GM21447 (cell line): Measurements from ENCODE around the gene KCNMB2.

ENCODE experiments used
- ATAC-seq: cut with Tn5 transposase; IDR thresholded peaks from one replicate; pipeline ENCODE4 v1.9.1; 2021; ENCODE audit not compliant: unreplicated experiment

Gene KCNMB2

DNA sequence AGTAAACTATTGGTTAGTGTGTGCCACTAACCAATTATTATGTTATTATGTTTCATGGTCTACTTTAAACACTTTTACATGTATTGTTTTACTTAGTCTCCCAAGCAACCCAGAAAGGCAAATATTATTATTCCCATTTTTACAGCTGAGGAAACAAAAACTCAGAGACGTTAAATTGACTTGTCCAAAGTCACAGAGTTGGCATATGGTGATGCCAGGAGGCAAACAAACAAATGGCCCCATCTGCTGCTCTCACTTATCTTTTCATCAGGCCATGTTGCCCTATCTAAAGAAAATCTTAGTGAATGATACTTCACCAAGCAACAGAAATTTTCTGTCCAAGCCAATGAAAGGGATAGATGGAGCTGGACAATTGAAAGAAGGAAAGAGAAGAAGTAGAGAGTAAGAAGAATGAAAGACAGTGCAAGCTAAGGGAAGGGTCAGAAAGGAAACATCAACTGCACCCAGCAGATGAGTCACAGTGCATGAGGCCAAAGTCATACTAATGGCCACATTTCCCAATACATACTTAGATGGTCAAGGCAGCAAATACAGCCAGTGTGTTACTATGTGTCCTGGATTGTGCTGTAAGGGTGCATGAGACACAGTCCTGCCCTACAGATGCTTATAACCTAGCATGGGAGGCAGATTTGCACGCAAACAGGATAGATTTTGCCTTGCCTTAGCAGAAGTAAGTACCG, 266.9 kb downstream of the KCNMB2 start:
- no peak for ATAC-seq

DNA sequence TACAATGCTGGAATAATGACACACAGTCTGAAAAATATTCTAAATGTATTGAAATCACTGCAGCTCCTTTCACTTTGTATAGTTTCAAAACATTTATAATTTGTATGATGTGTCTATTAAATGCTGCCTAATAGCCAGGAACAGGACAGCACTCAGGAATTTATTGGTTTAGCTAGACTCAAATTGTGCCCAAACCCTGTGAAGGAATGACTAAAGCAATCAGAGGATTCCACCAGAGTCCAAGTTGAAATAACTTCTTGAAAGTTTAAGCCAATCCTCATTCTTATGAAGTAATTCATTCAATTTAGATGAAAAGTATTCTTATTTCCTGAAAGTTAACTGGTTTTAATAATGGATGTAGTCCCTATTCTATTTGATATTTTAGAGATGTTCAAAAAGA, 268.4 kb downstream of the KCNMB2 start:
- ATAC-seq, result no peak

- ATAC-seq, result no peak
These were observed 269.5 kb downstream of the KCNMB2 start for GRCh38 chr3:178805741-178806140.

- ATAC-seq, result no peak
These were observed 270.4 kb downstream of the KCNMB2 start for GRCh38 chr3:178806651-178807050.

DNA sequence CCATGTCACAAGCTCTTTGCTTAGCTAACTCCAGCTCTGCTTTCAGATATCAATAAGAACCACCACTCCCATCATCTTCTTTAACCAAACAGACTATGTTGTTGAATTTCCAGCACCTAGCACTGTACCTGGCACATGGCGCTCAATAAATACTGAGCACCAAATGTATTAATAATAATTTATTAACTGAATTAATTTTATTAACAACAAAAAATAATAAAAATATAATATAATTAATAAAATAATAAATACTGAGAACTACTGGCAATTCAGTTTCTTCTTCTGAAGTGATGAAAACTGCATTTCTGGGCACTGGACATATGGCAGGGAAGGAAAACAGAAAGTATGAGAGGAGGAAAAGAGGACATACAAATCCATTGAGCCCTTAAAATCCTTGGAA, 271.5 kb downstream of the KCNMB2 start:
- no peak for ATAC-seq

DNA sequence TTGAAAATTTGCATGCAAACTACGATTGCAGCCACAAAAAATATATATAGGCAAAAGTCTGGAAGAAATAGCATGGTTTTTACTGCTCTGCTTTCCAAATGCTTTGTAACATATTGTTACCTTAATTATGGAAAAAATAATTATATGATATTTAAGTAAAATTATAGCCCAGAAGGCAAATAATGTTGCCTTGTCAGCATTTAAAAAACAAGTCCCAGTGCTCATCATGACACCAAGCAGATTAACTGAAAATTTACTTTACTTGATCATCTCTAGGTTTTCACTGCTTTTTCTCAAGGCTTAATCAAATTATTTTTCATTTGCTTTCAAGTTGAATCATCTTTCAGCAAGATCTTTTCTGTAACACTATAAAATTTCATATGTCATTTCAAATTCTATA, 272.5 kb downstream of the KCNMB2 start:
- ATAC-seq, result no peak

GRCh38 chr3:178810181-178810580, 273.9 kb downstream of the KCNMB2 start:
- no peak for ATAC-seq

DNA sequence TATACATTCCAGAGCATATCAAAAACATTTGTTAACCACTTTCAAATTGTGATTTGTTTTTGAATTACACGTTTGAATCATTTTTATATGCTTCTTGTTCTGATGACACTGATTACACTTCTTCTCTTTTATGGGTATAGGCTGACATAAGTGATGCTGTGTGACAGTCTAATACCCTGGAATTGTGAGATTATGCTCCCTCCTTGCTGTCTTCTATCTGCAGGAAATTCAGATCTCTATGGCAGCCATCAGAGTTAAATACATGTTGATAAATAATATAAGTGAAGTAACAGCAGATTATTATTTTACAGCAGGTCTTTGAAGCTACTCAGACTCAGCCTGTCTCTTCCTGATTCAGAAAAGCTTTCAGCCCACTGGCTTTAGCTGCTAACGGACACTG, 286.5 kb downstream of the KCNMB2 start:
- no peak for ATAC-seq

- no peak for ATAC-seq
These were observed 286.9 kb downstream of the KCNMB2 start for GRCh38 chr3:178823150-178823549.

DNA sequence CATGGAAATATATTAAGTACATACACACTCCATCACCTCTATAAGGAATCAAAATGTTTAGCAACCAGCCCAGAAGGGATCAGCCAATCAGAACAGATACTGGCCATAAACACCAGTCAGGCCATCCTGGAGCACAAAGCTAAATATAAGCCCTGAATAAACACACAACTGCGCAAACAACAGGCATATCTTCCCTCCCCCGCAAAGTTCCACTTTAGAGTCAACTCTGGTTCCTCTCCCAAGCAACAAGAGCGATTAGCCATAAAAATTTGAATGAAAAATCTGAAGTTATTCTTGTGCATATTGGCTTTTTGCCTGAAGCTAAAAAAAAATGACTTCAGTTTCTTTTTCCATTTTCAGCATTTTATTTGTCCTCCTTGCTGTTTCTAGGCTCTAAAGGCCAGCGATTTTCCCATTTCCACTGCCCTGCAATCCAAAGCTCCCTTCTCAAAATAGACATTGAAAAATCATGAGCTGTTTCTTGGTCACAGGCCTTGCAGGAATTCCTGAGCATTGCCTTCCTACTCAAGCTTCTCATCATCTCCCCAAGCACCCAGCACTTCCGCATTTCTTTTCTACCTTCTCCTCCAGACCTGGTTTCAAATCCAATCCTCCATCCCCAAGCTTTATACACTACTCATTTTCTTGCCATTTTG, 287.5 kb downstream of the KCNMB2 start:
- ATAC-seq, result no peak

DNA sequence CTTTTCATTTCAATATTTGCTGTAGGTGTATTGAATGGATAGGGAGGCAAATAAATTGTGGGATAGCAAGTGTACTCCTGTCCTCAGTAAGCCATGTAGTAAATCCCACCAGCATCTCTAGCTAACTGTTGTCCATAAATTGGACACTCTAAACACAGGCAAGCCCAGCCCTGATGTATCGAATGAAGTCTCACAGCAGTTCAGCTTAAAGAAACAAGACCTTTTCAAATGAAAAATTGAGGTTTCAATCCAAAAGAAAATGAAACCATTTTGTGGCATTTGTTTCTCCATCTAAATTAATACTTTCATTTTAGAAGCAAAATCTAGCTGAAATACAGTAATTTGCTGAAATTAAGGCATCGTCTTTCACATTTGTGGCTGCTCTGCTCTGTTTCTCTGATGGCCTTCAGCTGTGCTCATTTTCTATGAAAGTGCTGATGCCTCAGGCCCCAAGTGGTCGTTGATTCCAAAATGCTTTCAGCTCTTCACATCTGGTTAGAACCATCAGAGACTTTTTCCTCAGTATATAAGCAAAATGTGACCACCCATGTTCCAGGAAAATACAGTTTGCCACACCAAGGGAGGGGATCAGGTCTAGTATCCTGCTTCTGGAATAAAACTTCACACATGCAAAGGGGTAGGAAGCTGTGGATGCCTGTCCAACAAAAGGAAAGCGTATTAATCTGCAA, 290.3 kb downstream of the KCNMB2 start:
- peak; percentile 37 for ATAC-seq

DNA sequence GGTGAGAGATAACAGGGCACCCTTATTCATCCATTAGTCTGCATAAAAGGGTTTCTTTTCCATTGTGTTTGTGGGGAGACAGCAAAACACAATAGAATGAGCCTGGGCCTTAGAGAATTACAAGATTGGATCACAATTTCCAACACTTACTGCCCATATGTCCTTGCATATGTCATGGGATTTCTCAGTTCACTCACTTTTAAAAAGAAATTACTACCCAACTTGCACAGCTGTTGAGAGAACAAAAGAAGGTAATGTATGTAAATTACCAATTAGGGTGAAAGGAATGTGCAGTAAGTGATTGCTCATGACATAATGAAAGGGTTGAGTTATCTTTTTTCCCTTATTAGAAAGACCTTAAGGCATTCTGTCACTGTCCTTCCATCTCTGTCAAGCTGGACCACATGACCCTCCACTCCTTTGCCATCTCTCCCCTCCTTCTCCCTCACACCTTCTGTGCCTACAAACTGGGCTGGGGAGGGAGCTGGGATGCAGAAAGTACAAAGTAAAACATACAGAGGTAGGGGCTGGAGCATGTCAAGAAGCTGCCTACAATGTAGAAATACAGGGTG, 291.1 kb downstream of the KCNMB2 start:
- ATAC-seq, result no peak

GRCh38 chr3:178833695-178834094, 297.5 kb downstream of the KCNMB2 start:
- ATAC-seq, result no peak

DNA sequence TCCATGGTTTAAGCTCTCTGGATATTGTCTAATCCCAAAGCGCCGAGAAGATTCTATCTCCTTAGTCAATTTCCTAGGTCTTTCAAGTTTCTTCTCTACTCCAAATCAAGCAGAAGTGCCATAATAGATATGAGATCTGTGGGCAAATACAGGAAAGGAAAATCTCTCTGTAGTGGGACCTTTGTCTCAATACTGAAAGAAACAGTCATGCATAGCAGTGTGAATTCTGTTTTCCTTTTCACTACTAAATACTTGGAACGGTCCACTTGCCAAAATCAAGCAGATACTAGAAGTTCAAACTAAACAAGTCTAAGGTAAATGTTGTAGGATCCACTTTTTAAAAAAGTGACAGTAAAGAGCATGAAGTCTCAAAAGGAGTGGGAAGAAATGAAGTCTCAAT, 298.8 kb downstream of the KCNMB2 start:
- ATAC-seq, result no peak

GRCh38 chr3:178837512-178837911, 301.3 kb downstream of the KCNMB2 start:
- ATAC-seq, result no peak

DNA sequence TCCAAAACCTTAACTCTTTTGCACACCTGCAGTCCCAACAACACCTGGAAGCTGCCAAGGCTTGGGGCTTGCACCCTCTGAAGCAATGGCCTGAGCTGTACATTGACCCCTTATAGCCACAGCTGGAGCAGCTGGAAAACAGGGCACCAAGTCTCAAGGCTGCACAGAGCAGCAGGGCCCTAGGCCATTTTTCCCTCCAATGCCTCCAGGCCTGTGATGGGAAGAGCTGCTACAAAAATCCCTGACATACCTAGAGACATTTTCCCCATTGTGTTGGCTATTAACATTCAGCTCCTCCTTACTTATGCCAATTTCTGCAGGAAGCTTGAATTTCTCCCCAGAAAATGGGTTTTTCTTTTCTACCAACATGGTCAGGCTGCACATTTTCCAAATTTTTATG, 304.4 kb downstream of the KCNMB2 start:
- ATAC-seq, result no peak

GRCh38 chr3:178841011-178841410, 304.8 kb downstream of the KCNMB2 start:
- ATAC-seq, result no peak

GRCh38 chr3:178844916-178845315, 308.7 kb downstream of the KCNMB2 start:
- no peak for ATAC-seq

DNA sequence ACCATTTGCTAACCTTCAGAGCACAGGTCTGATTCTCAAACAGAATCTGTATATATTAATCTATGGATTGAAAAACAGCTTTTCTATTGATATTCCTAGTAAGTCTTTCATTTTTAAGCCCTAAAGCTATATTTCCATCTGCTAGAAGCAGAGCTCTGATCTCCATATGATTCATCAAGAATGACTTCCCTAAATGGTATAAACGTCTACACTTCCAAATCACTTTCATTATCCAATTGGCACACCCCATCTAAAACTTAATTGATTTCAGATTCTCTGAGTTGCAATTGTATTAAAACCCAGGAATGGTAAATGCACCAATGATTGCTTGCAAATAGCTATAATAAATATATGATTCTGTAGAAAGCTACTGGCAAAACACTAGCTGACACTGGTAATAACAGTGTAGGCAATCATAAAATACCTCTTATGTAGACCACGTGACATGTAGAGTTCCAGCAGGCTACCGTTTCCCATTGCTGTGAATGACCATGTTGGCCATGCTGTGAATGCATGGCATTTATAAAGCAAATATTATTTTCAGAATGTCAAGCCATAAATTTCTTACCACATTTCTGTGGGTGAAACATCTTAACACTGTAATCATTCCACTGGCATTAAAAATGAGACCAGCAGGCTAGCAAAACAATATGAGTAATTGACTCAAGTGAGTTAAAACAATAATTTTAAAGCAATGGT, 309.3 kb downstream of the KCNMB2 start:
- no peak for ATAC-seq

DNA sequence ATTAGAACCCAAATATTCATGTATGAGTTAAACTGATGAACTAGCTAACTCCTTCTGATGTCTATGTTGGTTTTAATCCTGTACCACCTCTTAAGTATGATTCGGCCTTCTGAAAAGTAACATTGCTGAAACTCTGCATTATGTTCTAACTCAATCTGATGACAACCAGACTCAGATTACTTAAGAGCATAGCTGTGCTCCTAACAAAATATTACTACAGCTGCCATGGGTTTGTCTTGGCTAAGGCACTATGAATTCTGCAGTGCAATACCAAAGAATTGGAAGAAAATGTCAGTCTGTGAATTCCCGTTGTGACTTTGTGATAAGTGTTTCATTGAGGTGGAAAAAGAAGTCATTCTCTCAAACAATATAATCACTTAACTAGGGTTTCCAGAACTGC, 311.0 kb downstream of the KCNMB2 start:
- no peak for ATAC-seq

DNA sequence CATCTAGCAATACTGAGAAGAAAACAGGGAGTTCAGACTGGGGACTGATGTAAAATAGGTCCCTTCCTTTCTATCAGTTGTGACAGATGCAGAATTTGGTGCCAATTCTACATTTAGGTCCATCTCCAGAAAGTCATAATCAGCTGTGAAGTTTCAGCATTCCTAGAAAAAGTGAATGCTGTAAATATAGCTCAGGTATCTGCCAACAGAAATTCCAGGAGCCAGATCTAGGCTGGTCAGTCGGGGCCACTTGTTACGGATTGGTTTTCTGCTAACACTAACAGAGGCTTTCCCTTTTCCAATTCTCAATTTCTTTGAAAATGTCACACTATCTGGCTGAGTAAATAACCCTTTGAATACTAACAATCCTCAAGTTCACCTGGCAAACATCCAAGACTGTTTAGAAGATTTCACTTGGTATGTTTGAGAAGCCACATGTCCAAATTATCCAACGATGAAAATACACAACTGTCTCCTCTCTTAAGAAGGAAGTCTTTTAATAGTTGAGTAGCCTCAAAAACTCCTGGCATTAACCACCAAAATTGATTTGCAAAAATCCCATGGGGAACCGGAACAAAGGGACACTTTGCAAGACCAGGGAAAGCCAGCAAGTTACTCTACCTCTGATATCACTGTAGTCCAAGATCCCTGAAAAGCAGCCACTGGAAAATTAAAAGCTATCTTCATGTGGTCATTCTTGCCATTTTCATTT, 313.1 kb downstream of the KCNMB2 start:
- no peak for ATAC-seq
